Endodermal cell (in vitro differentiated cells): ENCODE measurements around the gene NNMT. TPM values are rescaled to one million over a fixed set of nuclear protein-coding genes. Genes with fewer than 3 reads are reported as not detected.

ENCODE experiments used
- DNase-seq: peaks from one replicate; pipeline ENCODE4 v3.0.0-alpha.2; 2017
- H3K27ac ChIP-seq: 2 replicates; pipeline ENCODE4 v1.5.1; 2013; ENCODE audit warnings: mild to moderate bottlenecking, low read depth, low read length, moderate library complexity
- H3K27me3 ChIP-seq: 2 replicates; pipeline ENCODE4 v1.6.1; 2013; ENCODE audit warnings: mild to moderate bottlenecking, low read length, moderate library complexity; ENCODE audit not compliant: insufficient read depth, control insufficient read depth, poor library complexity, severe bottlenecking
- H3K36me3 ChIP-seq: 2 replicates; pipeline ENCODE4 v1.7.0; 2013; ENCODE audit warnings: mild to moderate bottlenecking, low read length, moderate library complexity; ENCODE audit not compliant: control insufficient read depth, insufficient read depth
- H3K4me1 ChIP-seq: one replicate; pipeline ENCODE4 v1.7.0; 2013; ENCODE audit warnings: low read length; ENCODE audit not compliant: control insufficient read depth, insufficient read depth
- H3K4me3 ChIP-seq: 2 replicates; pipeline ENCODE4 v1.5.1; 2013; ENCODE audit warnings: mild to moderate bottlenecking, low read length, moderate library complexity
- H3K9ac ChIP-seq: 2 replicates; pipeline ENCODE4 v1.6.1; 2013; ENCODE audit warnings: mild to moderate bottlenecking, low read length, moderate library complexity; ENCODE audit not compliant: poor library complexity, severe bottlenecking; ENCODE audit errors: extremely low read depth
- H3K9me3 ChIP-seq: 2 replicates; pipeline ENCODE4 v1.6.1; 2013; ENCODE audit warnings: mild to moderate bottlenecking, low read length, moderate library complexity; ENCODE audit not compliant: control insufficient read depth
- H3K27ac Mint-ChIP-seq: 2 replicates; pipeline ENCODE4 v1.8.0; 2020; ENCODE audit warnings: mixed read lengths
- H3K27me3 Mint-ChIP-seq: 2 replicates; pipeline ENCODE4 v1.8.0; 2021; ENCODE audit warnings: mild to moderate bottlenecking, mixed read lengths; ENCODE audit not compliant: insufficient read depth
- H3K36me3 Mint-ChIP-seq: 2 replicates; pipeline ENCODE4 v1.8.0; 2020; ENCODE audit warnings: low read depth, mixed read lengths
- H3K4me1 Mint-ChIP-seq: 2 replicates; pipeline ENCODE4 v1.8.0; 2020; ENCODE audit warnings: mixed read lengths
- H3K4me3 Mint-ChIP-seq: 2 replicates; pipeline ENCODE4 v1.8.0; 2020; ENCODE audit warnings: mild to moderate bottlenecking, moderate library complexity, mixed read lengths
- H3K9me3 Mint-ChIP-seq: 2 replicates; pipeline ENCODE4 v1.8.0; 2020; ENCODE audit warnings: mild to moderate bottlenecking, mixed read lengths
- CTCF ChIP-seq: fragments of 200-600 bp; sonication (generic); conservative IDR thresholded peaks from 2 replicates; pipeline ENCODE4 v1.5.0; 2021; ENCODE audit warnings: antibody characterized with exemption, mild to moderate bottlenecking
- WGBS, 2 experiments: methylation state at CpG; one replicate each; pipeline versions ENCODE4 v1.1.5 to v1.1.7; 2013; ENCODE audit warnings: missing lambda C conversion rate in 2 of 2, mixed read lengths in 1 of 2; ENCODE audit not compliant: insufficient coverage in 1 of 2, insufficient read length in 1 of 2; 5-methylcytosine and 5-hydroxymethylcytosine counted together
- total RNA-seq, 2 donors: library from RNA; stranded (reverse); fragmentation: NEBNext Ultra II Directional in 1 of 2; extraction: Animal tissue kit (Norgen Biotek cat#: 25700) in 1 of 2; gene quantifications; 2 replicates in 1 of 2; 3 replicates in 1 of 2; pipeline ENCODE4 v1.2.1, GENCODE V29; 2021

NNMT gene
- total RNA-seq, 2 donors from 2014 or later, result not detected

- Mint-ChIP-seq H3K27ac (no peak overlapping the region), H3K36me3 (no peaks in the 10 kb centered on the region), H3K4me3 (no peak overlapping the region), H3K9me3 (no peaks in the 10 kb centered on the region), H3K4me1 (no peaks in the 10 kb centered on the region), H3K27me3 (no peaks in the 10 kb centered on the region)
- Histone ChIP-seq H3K4me3 (no peak overlapping the region), H3K36me3 (no peaks in the 10 kb centered on the region), H3K9me3 (no peaks in the 10 kb centered on the region), H3K4me1 (no peaks in the 10 kb centered on the region), H3K27me3 (no peaks in the 10 kb centered on the region), H3K9ac (no peak overlapping the region), H3K27ac (no peak overlapping the region)
- DNase-seq, result no peak
- no peak for TF ChIP-seq CTCF
- 94 to 100% methylated on average over 2 of the region's 2 CpGs for WGBS, 2 experiments
These were observed 13.9 kb downstream of the NNMT start for GRCh38 chr11:114310095-114310494.

- no peaks in the 10 kb centered on the region for H3K27me3 Mint-ChIP-seq
- H3K27ac Mint-ChIP-seq, result no peak overlapping the region
- no peak for TF ChIP-seq CTCF
These were observed 15.7 kb downstream of the NNMT start for GRCh38 chr11:114311946-114312345.

GRCh38 chr11:114314096-114314495 is 17.9 kb downstream of the NNMT start:
- 89% methylated on average over 1 of the region's 1 CpG; no CpG with 5 or more reads in 1 of the 2 experiments for WGBS, 2 experiments
- H3K27me3 Mint-ChIP-seq, result no peaks in the 10 kb centered on the region
- Histone ChIP-seq H3K4me1 (no peaks in the 10 kb centered on the region), H3K27ac (no peak overlapping the region), H3K9ac (no peak overlapping the region), H3K36me3 (no peaks in the 10 kb centered on the region), H3K9me3 (no peaks in the 10 kb centered on the region), H3K4me3 (no peak overlapping the region), H3K27me3 (no peaks in the 10 kb centered on the region)
- no peaks in the 10 kb centered on the region for H3K9me3 Mint-ChIP-seq
- no peak for TF ChIP-seq CTCF
- peaks cover 7% of the 10 kb centered on the region for H3K4me1 Mint-ChIP-seq
- H3K4me3 Mint-ChIP-seq, result no peak overlapping the region
- DNase-seq, result no peak
- no peaks in the 10 kb centered on the region for H3K36me3 Mint-ChIP-seq
- H3K27ac Mint-ChIP-seq, result no peak overlapping the region

More at GRCh38 chr11:114311946-114312345, 15.7 kb downstream of the NNMT start:
- no peak overlapping the region for H3K9ac ChIP-seq
- H3K9me3 Mint-ChIP-seq, result no peaks in the 10 kb centered on the region
- WGBS, 2 experiments, result 95 to 96% methylated on average over 9 to 10 of the region's 10 CpGs
- no peaks in the 10 kb centered on the region for H3K36me3 ChIP-seq
- no peaks in the 10 kb centered on the region for H3K4me1 ChIP-seq
- no peak for DNase-seq
- H3K9me3 ChIP-seq, result no peaks in the 10 kb centered on the region
- no peak overlapping the region for H3K4me3 ChIP-seq
- H3K27me3 ChIP-seq, result no peaks in the 10 kb centered on the region
- no peak overlapping the region for H3K27ac ChIP-seq
- H3K4me3 Mint-ChIP-seq, result no peak overlapping the region
- peaks cover 7% of the 10 kb centered on the region for H3K4me1 Mint-ChIP-seq
- H3K36me3 Mint-ChIP-seq, result no peaks in the 10 kb centered on the region
